Activated CD8-positive, alpha-beta memory T cell treated with anti-CD3 and anti-CD28 coated beads, Interleukin-2, amount 50 U/mL, for 4 hours (primary cell): ENCODE data around the gene ATG2A.
A peak's percentile ranks its signal among the peaks of the same experiment; 100 is the strongest.

ENCODE experiments used
- DNase-seq: peaks from one replicate; pipeline ENCODE4 v3.0.0-alpha.2; 2020

Gene ATG2A

DNA sequence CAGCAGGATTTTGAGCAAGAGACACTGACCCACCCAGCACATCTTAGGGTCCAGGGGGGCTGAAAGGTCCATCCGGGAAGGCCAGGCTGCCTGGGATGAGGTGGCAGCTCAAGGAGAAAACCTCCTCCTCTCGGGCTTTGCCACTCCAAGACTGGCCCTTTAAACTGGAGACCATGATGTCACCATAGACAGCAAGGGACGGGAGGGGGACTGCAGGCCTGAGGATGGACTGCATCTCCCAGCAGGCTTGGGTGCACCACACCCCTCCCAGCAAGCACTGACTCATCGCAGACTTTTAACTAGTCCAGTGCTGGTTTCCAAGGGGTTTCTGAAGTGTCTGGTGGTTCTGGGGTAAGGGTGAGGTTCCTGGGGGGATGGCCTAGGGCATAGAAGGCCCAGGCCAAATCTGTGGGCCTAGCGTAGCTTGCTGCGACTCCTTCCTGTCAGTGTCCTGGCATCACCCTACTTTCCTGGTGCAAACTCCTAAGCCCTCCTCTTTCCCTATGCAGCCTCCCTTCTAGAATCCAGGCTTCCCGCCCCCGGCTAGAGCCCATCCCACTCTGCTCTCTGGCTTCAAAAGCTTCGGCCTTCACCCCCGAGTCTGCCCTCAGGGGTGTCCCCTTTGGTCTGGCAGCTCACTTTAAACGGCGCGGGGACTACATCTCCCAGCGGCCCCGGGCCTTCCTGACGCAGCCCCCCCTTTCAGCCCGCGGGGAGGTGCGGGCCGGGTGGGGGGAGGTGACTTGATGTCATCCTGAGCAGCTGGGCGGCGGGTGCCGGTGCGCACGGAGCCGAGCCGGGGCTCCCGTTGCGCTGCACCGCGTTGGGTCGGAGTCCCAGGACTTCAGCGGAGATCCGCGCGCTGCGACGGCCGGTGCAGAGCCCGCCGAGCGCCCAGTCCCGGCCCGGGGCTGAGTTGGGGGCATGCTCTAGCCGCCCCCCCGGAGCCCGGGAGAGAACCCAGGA, 7.2 kb upstream of the ATG2A start, which contains the start of gene PPP2R5B:
TSS of gene PPP2R5B (plus strand) at position 746 of the 966 bp plus-strand sequence. CDS start 1,046 bp downstream, outside the sequence.
- DNase-seq: peak; percentile 92

DNA sequence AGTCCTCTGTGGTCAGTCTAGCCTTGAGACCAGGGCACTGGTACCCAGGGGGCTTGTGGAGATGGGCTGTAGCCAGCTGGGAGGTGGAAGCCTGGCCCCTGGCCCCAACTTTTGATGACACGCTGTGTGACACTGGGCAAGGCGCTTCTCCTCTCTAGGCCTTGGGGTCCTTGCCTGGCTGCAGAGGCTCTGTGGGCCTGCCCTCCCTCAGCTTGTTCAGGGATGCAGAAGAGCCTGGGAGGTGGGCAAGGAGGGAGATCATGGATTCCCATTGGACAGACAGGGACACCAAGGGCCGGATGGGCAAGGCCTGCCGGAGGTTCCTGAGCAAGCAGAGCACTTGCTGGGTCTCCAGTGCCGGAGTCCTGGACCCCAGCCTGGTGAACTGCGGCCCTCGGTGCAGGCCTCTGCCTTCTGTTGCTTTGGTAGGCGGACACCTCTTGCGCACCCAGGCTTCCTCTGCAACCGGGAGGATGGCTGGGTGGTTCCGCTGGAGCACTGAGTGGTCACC, 6.2 kb upstream of the ATG2A start:
- no peak for DNase-seq

DNA sequence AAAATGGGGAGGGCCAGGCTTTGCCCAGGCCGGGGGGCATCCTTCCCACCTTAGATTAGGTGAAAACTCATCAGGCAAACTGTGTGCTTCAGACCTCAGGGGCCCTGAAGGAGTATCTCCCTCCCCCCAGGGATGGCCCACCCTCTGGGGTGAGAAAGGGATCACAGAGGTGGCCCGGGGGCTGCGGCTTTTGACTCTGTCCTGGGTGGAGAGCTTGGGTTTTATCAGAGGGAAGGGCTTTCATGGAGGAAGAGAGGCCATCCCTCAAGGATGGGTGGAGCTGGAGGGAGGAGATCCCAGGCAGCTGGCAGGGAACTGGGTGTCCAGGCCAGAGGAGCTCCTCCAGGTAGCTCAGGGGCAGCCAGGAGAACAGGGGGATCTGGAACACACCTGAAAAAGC, 4.4 kb upstream of the ATG2A start:
- no peak for DNase-seq

DNA sequence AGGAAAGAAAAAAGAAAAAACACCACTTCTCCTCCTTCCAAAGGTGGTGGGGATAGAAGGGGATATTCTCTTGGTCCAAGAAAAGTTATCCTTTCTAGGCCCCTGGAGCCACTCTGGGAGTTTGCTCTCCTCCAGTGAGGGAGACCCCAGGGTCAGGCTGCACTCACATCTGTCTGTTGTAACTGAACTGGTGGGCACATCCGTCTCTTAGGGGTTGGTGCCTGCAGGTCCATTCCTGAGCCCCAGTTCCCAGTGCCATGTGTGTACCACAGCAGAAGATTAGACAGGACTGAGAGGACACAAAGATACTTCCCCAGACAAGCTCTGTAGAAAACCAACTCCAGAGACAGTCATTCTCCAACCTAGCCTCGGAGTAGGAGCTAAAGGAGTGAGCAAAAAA, 3.1 kb upstream of the ATG2A start:
- no peak for DNase-seq

DNA sequence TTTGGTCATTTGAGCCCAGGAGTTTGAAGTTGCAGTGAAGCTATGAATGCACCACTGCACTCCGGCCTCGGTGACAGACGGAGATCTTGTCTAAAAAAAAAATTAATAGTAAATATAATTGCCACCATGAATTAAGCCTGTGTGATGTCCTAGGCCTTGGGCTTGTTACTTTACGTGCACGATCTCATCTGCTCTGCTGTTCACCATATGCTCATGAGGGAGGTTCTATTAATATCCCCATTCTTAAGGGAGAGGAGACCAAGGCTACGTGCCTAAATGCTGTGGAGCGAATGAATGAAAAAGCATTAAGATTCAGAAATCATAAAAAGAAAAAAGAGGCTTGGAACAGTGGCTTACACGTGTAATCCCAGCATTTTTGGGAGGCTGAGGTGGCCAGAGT, 2.6 kb upstream of the ATG2A start:
- DNase-seq: no peak

DNA sequence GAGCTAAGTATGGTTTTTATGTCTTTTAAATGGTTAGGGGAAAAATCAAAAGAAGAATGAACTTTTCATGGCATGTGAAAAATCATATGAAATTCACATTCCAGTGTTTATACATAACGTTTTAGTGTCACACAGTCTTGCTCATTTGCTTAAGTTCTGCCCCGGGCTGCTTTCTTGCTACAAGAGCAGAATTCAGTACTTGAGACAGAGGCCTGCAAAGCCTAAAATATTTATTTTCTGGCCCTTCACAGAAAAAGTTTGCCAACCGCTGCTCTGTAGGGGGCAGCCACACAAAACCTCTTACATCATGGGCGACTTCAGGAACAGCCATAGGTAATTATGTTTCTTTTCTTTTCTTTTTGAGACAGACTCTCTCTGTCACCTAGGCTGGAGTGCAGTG, 1.0 kb upstream of the ATG2A start:
- DNase-seq: no peak

DNA sequence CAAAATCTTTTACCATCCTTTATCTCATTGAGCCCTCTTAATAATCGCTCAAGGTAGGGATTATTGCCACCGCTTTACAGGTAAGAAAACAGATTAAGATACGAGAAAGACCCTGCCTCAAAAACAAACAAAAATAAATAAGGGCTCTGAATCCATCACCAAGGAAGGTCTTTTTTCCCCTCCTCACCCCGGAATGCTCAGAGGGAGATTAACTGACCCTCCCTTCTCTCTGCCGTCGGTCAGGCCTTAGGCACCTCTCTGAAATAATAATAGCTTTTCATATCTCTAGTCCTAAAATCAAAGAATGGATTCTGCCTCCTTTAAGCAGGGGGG, 620 bp upstream of the ATG2A start:
- DNase-seq: no peak

DNA sequence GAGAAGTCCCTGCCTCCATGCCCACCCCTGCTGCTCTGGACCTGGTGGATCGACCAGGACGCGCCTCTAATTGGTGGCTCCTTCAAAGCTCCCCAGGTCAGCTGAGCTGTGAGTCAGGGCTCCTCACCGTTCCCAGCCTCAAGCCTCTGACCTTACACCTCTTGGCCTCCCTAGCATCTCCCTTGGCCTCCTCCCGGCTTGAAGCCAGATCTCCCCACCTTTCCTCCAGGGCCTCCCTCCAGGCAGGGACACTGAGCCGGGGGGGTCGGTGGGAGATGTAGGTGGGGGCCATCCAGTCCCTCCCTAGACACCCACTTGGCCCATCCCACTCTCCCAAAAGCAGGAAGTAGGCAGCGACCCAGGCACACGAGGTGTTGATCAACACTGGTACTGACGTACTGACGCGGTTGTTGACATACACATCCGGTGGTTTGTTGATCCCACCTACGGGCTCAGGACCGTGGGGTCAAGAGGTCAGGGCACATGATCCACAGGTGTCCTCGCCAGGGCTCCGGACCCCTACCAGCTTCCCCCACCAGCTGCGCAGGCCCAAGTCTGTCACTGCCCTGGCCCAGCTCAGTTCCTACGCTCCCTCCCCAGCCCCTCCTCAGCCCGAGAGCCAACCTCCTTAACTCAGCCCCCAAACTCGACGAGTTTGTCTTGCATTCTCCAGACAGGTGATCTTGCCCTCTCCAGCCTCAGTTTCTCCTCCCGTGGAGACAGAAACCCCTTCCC, 802 bp downstream of the ATG2A start:
- no peak for DNase-seq

DNA sequence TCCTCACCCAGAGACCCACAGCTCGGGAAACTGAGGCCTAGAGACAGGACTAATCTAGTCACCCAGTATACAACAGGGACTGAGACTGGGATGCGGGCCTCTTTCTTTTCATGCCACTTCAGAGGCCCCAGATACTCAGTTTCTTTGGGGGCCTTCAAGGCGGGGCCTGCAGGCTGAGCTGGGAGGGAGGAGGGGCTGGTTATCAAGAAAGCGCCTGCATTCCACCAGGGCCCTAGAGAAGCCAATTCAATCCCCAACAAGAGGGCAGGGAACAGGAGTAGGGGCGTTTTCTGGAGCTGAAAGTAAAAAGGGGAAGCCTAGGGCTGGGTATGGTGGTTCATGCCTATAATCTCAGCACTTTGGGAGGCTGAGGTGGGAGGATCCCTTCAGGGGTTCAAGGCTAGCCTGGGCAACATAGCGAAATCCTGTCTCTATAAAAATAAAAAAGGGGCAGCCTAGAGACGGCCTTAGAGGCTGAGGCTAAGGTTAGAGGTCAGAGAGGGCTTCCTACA, 1.6 kb downstream of the ATG2A start:
- no peak for DNase-seq

DNA sequence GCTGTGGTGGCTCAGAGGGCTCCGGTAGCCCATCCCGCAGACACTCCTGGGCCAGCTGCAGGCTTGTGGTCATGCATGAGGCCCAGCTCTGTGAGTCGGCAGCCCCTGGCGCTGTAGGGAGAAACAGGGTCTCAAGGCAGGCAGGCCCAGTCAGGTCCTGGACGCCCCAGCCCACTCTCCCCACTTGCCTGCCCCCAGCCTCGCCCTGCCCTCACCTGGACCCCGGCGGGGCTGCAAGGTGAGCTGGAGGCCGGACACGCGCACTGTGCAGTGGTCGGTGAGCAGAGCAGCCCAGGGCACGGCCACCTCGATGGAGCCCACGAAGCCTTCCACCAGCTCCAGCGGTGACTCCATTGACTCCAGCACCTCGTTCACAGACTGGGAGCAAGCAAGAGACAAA, 2.9 kb downstream of the ATG2A start:
- no peak for DNase-seq

DNA sequence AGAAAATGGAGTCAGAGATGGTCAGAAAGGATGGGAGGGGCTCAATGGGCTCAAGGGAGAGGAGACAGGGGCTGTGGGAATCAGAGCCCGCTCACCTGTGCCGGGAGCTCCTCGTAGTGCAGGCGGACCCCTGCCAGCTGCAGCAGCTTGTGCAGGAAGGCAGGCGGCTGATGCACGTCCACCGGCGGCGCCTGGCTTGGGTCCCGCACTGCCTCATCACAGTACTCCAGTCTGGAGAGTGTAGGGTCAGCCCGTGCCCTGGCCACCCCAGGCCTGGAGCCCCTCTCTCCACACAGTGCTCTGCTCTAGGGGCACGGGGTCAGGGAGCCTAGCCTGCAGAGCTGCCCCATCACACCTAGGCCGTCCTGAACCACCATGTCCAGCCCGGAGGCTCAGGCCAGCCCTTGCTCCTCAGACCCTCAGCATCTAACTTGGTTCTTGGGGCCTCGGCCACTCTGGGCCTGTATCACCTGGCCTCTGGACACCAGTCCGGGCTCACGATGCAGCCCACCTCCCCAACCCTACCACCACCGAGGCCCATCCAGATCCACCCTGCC, 3.8 kb downstream of the ATG2A start:
- DNase-seq: no peak

DNA sequence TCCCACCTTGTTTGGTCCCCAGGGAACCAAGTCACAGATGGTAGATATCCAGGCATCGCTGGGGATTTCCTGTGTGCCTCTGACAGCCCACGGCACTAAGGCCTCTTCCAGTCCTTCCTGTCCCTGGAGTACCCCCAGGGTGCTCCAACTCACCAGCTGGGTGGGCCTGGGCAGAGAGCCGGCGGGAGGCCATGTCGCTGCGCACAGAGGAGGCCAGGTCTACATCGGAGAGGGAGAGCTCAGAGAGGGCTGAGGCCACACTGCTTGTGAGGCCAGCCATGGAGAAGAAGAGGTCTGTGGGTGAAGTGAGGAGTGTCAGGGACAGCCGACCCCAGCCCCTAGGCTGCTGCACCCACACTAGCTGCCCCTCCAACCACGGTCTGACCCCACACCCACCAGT, 5.3 kb downstream of the ATG2A start:
- no peak for DNase-seq

DNA sequence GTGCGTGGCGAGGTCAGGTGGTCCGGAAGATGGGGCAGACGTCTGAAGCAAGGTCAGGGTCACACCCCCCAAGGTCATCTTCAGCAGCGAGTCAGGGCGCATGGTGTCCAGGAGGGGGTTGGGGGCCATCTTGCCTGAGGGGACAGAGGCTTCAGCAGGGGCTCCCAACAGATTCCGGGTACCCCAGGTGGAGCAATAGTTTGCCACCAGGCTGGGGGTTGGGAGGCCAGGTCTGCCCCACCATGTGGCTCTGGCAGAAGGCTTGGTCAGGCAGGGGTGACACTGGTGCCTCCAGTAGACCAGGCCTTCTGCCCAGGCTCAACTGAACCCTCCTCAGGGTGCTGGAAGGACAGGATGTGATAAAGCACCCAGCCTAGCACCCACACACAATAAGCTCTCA, 5.9 kb downstream of the ATG2A start:
- no peak for DNase-seq

DNA sequence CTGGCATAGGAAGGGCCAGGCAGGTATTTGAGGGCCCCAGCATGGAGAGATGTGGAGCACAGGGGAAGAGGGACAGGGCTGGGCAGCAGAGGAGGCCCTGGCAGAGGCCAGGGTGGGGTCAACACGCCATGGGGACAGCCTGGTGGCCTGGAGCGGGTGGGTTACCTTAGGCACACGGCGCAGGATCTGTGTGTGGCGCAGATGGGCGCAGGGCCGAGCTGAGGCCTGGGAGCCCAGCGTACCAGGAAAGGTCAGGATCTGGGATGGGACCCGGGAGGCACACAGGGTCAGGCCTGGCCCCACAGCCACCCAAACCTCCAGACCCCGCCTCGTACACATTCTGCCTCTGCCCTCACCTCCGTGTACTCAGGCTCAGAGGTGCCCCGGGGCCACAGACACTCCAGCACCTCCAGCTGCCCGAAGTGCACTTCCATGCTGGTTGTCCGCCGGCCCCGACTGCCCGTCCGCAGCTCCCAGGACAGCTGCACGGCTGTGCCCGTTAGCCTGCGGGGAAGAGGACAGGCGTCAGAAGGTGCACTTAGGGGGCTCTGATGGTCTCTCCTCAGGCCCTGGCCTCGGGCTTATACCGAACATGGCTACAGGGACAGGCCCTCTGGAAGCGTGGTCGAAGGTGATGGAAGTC, 6.4 kb downstream of the ATG2A start:
- no peak for DNase-seq

DNA sequence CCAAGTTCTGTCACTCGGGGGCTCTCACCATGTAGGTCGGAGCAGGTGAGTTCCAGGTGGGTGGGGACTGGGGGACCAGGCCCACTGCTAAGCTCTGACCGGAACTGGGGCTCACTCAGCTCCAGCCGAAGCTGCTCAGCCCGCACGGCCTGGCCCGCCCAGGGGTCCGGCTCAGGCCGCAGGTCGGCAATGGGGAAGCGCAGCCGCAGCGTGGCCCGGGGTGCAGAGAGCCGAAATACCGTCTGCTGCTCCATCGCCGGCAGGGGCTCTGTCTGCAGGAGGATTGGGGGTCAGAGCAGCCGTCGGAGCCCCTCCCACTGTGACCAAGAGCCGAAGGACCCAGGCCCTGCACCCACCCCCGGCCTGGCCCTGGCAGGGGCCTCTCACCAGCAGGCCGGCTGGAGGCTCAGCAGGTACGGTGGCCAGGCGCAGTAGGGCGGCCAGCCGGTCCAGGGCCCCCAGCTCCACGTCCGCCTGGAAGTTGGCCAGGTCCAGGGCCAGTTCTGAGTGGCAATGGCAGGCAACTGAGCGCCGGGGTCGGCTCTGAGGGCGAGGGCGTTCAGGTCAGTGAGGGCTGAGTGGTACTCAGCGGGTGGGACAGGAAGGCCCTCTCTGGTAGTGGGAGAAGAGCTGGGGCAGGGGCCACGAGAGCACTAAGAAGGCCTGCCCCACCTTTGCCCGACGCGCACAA, 7.2 kb downstream of the ATG2A start:
- DNase-seq: no peak

DNA sequence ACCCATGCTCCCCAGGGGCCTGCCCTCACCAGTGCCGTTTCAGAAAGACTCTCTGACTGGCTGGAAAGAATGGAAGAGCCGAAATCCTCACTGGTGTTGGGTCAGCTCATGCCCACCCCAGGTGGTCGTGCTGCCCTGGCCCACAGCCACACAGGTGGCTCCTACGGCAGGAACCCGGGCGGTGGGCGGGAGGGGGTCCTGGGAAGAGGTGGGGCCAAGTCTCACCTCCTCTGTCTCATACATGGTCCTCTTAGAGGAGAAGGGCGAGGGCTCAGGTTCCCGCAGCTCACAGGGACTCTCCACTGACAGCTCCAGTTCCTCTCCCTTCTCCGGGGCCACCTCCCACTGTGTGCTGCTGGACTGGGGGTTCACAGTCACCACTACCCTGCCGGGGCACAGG, 8.2 kb downstream of the ATG2A start:
- DNase-seq: no peak

DNA sequence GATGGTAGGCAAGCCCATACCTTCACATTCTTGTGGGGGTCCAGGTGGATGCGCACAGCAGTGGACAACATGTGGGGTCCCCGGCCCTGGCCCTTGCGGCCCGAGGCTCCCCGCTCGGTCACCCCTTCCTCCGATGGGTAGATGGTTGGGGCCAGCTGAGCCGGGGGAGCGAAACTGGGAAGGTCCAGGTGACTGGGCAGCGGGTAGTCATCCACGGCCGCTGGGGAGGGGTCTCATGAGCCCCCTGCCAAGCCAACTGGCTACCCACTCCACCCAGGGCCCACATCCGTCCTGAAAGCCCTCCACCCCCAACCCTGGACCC, 10.7 kb downstream of the ATG2A start:
- DNase-seq: no peak

DNA sequence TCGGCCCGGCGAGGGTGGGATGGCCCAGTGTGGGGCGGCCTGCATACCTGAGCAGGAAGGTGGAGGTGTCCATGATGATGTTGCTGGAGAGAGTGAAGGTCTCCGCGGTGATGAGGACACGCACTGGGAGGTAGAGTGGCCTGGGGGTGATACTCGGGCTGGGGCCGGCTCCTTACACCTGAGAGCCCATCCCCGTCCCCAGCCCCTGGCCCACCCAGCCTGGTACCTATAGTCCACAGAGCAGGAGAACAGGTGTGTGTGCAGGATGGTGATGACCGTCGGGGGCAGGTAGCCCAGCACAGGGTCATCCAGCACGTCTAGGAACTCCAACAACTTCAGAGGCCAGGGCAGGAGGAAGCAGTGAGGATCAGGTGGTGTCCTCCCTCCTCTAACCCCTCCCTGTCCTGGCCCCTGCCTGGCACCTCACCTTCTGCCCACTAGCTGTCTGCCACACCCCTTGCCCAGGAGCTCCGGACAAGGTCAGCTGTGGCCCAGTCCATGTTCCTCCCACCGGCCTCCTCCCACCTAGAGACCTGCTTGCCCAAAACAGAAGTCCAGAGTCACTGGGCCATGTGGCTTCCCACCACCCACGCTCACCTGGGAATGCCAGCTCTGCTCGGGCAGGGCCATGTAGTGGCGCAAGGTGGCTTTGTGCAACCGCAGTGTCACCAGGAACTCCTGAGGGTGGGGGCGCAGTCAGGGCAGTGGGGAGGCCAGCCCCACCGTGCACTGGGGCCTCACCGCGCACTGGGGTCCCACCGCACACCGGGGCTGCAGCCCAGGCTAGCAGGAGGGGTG, 11.3 kb downstream of the ATG2A start:
- no peak for DNase-seq

DNA sequence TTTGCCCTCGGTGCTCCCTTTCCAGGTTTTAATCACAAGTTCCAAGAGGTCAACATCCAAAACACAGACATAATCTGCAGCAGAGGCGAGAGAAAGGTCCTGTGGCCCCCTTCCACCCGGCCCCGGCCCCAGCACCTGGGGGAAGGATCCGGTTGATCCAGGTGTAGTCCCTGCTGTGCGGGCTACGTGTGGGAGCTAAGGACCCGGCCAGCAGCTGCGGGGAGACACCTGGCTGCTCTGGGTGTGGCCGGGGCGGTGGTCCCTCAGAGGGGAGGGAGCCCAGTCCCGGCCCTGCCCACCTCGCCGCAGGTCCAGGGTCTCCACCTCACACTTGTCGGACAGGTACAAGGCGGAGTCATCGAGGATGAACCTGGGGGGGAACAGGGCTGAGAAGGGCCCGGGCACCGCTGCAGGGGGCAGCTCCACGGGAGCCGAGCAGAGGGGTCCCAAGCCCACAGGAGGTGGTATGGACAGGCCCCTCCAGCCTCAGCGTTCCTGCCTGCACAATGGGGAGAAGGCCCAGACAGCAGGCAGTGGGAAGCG, 13.6 kb downstream of the ATG2A start:
- no peak for DNase-seq

DNA sequence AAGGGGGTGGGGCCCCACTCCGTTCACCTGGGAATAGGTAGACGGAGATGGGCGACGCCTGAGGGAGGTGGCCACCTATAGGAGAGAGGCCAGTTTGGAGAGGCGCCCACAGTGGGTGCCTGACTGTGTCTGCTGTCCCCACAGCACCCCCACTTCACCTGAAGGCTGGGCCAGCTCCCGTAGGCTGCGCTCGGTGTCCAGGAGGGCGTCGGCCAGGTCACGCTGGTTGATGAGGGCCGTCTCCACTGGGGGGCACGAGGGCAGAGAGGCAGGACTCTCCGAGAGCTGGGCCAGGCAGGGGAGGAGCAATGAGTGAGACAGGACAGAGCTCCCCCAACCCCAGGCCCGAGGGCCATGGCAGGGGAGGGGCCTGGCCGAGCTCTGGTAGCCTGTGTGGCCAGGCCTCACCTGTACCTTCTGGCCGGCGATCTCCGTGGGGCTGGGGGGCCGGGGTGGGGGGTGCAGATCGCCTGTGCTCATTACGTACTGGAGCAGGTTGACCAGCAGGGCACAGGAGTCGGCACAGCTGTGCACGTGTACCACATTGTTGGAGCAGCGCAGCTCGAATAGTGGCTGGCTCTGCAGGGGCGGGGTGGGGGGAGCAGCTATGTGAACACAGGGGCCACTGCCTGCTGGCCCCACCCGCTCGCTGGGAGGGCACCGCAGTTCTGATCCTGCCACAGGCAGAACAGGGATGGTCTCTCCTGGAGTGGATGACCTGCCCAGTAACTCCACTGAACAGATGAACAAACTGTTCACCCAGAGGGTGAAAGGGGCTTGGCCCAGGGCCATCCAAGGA, 14.7 kb downstream of the ATG2A start:
- DNase-seq: no peak
